COLO829 (cell line): ENCODE results near the gene RAB3A.
A peak's percentile ranks its signal among the peaks of the same experiment; 100 is the strongest.
"Not testable (repeated sequence)": the region's sequence is repeated elsewhere in the genome, so short reads cannot be mapped to it uniquely, and the experiment has no call there.

ENCODE experiments used
- DNase-seq: peaks from one replicate; pipeline ENCODE4 v3.0.0; 2012; ENCODE audit warnings: low spot score

Gene RAB3A

DNA sequence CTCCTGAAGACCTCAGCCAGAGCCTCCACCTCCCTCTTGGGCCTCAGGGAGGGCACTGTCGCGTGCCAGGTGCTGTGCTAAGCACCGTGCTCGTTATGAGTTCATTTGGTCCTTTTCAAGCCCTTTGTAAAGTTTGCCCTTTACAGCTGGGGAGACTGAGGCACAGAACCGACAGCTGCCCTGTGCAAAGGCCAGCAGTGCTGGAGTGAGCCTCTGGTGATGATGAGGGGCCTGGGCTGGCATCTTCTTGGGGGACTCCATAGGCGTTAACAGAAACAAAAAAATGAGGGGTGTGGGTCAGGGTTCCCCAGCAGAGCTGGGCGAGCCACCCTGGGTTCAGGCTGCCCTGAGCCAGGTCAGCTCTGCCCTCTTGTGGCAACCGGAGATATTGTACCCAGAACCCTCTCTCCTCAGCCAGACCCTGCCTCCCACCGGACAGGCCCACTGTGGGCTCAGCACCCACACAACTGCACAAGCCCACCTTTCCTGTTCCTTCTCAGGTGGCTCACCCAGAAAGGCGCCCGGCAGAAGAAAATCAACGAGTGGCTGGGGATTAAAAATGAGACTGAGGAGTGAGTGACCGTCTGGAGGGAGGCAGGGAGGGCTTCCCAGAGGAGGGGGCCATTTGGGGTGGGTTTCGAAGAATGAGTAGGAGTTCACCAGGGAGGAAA lies 35.7 kb downstream of the RAB3A start:
- peak; percentile 58 for DNase-seq

DNA sequence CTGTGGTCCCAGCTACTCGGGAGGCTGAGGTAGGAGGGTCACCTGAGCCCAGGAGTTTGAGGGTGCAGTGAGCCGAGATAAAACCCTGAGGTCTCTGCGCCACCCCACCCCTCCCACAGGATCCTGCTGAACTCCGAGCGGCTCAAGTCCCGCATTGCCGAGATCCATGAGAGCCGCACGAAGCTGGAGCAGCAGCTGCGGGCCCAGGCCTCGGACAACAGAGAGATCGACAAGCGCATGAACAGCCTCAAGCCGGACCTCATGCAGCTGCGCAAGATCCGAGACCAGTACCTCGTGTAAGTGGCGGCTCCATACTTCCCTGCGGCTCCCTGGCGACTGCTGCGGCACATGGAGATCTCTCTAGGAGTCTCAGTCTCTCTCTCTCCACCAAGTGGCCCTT lies 36.8 kb downstream of the RAB3A start:
- no peak for DNase-seq

GRCh38 chr19:18165794-18166544 lies 37.9 kb downstream of the RAB3A start:
- no peak for DNase-seq

GRCh38 chr19:18164072-18164471 lies 39.8 kb downstream of the RAB3A start:
- no peak for DNase-seq

- no peak for DNase-seq
Observed at GRCh38 chr19:18161636-18162002, 42.2 kb downstream of the RAB3A start.

- DNase-seq, result peak; percentile 67
Observed at GRCh38 chr19:18160971-18161635, 42.7 kb downstream of the RAB3A start.

DNA sequence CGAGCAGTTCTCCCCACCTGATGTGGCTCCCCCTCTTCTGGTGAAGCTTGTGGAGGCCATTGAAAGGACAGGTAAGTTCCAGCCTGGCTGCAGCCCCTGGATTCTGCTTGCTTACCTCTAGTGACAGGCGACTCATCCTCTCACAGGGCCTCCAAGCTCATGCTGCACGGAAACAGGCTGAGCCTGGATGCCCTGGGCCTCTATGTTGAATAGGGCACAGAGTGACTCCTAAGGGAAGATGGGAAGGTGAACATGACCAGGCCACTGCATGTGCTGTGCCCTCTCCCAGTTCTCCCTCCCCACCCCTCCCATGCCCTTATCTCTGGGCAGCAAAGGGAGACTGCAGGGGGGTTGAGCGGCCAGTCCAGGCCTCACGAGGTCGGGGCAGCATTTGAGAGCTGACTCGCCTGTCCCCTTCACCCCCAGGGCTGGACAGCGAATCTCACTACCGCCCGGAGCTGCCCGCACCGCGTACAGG lies 43.3 kb downstream of the RAB3A start:
- no peak for DNase-seq

DNA sequence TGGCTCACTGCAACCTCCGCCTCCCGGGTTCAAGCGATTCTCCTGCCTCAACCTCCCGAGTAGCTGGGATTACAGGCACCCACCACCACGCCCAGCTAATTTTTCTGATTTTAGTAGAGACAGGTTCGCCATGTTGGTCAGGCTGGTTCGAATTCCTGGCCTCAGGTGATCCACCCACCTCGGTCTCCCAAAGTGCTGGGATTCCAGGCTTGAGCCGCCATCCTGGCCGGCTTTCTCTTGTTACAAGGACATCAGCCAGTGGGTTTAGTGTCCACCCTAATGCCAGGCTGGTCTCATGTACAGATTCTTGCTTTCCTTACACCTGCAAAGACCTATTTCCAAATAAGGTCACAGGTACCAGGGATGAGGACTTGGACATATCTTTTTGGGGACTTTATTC lies 44.0 kb downstream of the RAB3A start:
- no peak for DNase-seq

DNA sequence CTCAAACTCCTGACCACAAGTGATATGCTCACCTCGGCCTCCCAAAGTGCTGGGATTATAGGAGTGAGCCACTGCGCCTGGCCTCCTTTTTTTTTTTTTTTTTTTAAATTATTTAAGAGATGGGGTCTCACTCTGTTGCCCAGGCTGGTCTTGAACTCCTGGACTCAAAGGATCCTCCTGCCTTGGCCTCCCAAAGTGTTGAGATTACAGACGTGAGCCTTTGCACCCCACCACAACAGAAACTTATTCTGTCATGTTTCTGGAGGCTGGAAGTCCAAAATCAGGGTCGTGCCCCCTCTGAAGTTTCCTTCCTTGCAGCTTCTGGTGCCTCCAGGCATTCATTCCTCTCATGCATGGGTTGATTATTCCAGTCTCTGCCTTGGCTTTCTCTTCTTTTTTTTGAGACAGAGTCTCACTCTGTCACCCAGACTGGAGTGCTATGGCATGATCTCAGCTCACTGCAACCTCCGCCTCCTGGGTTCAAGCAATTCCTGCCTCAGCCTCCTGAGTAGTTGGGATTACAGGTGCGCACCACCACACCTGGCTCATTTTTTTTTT lies 44.7 kb downstream of the RAB3A start:
- DNase-seq, result not testable (repeated sequence)

- no peak for DNase-seq
Observed at GRCh38 chr19:18158467-18158866, 45.4 kb downstream of the RAB3A start.

- DNase-seq, result no peak
Observed at GRCh38 chr19:18157465-18158063, 46.3 kb downstream of the RAB3A start.

DNA sequence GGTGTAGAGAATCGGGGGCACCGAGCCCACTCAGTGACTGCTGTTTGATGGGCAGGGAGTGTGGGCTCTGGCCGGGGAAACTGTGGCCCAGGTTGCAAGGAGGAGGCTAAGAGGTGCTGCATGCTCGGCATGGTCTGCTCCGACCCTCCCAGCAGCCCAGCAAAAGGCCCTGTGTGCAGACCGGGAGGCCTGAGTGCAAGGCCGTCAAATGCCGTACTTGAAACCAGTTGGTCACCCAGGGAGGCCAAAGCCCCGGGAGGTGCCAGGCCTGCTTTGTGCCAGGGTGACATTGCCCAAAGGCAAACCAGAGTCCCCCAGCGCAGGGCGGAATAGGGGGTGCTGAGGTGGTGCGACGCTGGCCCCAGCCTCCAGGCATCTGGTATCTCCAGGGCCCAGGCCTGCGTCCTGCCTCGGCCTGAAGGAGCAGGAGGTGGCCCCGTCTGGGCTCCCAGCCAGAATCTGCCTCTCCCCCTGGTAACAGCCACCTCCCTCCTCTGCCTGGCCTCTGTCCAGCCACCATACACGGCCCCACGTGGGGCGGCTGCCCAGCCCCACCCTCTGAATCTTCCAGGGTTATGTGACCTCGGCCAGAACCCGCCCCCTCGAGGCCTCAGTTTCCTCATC lies 46.9 kb downstream of the RAB3A start:
- peak; percentile 69 for DNase-seq

GRCh38 chr19:18156268-18156667 lies 47.6 kb downstream of the RAB3A start:
- no peak for DNase-seq

- DNase-seq, result no peak
Observed at GRCh38 chr19:18155095-18156087, 48.5 kb downstream of the RAB3A start.

GRCh38 chr19:18153556-18154134 lies 50.2 kb downstream of the RAB3A start:
- no peak for DNase-seq

DNA sequence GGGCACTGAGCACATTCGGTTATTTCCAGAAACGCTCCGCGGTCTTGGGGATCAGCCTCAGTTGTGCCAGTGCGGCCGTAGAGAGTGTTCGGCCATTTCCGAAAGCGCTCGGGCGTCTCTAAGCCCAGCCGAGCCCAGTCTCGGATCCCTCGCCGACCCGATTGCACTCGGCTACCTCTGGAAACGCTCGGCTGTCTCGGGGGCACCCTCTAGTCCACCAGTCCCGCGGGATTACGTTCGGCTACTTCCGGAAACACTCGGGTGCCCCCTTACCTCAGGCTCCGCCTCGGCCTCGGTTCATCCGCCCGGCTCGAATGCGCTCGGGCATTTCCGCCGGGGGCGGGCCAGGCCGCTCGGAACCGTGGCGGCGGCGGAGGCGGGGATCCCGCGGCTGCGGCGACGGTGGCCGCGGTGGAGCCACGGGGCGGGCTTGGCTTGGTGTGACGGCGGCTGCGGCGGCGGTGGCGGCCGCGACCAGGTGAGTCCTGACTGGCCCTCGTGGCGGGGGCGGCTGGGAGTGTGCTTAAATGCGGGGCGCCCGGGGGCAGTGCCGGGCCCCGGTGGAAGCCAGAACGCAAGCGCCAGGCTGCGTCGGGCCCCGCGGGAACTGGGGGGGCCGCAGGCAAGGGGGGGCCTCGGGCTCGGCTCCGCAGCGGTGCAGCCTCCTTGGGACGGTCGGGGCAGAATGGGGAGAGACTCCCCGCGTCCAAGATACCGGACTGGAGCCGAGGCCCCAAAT lies 50.9 kb downstream of the RAB3A start, which contains the start of gene PIK3R2:
TSS of gene PIK3R2 (plus strand) at position 347 of the 739 bp plus-strand sequence. CDS start 2,717 bp downstream, outside the sequence.
- peak; percentile 100 for DNase-seq

DNA sequence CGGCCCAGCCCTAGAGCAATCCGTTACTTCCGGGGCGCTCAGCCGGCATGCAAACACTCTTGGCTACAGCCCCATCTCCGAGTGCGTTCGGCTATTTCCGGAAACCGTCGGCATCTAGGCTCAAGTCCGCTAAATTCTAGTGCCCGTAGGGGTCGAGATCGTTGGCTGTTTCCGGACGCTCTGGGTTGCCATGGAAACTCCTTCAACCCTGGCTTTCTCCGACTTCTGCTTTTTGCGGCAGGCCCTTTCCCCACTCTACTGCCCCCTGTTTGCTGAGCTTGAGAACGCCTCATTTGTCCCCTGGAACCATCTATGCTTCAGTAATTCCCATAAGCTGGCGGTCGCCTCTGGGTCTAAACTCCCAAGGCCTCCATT lies 51.4 kb downstream of the RAB3A start:
- DNase-seq, result peak; percentile 99

GRCh38 chr19:18150776-18151624 lies 52.8 kb downstream of the RAB3A start:
- no peak for DNase-seq

GRCh38 chr19:18149596-18149975 lies 54.3 kb downstream of the RAB3A start:
- DNase-seq, result no peak
